SK-N-MC (cell line): ENCODE data around the gene ETV5.

Experiments
- EZH2 ChIP-seq: fragments of 200-600 bp; sonication (generic); IDR thresholded peaks from one replicate; pipeline ENCODE4 v1.6.1; 2017; ENCODE audit warnings: antibody characterized with exemption
- FOXP2 ChIP-seq: optimal IDR thresholded peaks from 2 replicates; pipeline ENCODE3; 2011; ENCODE audit warnings: mild to moderate bottlenecking, moderate library complexity; ENCODE audit not compliant: insufficient read depth; ENCODE audit errors: extremely low read length, control extremely low read depth
- POLR2AphosphoS5 ChIP-seq: IDR thresholded peaks from 2 replicates; pipeline ENCODE4 v1.6.1; 2012; ENCODE audit warnings: mild to moderate bottlenecking, low read depth, low read length, borderline replicate concordance

DNA sequence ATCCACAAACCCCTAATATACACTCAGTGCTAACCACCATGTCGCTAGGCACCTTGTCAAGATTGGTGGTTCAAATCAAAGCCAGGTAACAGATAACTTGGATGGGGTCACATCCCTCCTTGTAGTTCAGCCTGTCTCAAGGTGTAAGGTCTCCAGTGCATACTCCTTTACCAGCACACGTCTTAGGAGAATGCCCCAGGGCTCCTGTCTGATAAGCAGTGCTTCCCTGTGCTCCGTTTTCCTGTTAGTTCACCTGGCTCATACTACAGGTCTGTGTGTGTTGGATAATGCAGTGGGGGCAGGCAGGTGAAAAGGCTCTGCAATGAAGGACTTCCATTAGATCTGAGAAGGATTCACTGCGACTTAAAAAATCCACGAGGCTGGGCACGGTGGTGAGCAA is 50.7 kb downstream of the ETV5 start:
- TF ChIP-seq EZH2 (no peak), POLR2AphosphoS5 (no peak), FOXP2 (no peak)
